ENCODE measurements around the gene PRM2. TPM values are rescaled to one million over a fixed set of nuclear protein-coding genes. Genes with fewer than 3 reads are reported as not detected.

The PRM2 gene
- total RNA-seq, 1 donor from 2014 or later, result not detected

GRCh38 chr16:11273721-11274324 lies 2.5 kb downstream of the PRM2 start:
- Mint-ChIP-seq H3K27ac (ENCODE audit: unreplicated experiment) (no peak overlapping the region), H3K4me1 (ENCODE audit: low read depth, unreplicated experiment) (peaks cover 2% of the 10 kb centered on the region), H3K9me3 (ENCODE audit: unreplicated experiment) (peaks cover 1% of the 10 kb centered on the region), H3K27me3 (ENCODE audit: unreplicated experiment) (peaks cover 4% of the 10 kb centered on the region), H3K36me3 (ENCODE audit: unreplicated experiment) (no peaks in the 10 kb centered on the region), H3K4me3 (ENCODE audit: unreplicated experiment) (no peak overlapping the region)
- TF ChIP-seq, protein P1, sequence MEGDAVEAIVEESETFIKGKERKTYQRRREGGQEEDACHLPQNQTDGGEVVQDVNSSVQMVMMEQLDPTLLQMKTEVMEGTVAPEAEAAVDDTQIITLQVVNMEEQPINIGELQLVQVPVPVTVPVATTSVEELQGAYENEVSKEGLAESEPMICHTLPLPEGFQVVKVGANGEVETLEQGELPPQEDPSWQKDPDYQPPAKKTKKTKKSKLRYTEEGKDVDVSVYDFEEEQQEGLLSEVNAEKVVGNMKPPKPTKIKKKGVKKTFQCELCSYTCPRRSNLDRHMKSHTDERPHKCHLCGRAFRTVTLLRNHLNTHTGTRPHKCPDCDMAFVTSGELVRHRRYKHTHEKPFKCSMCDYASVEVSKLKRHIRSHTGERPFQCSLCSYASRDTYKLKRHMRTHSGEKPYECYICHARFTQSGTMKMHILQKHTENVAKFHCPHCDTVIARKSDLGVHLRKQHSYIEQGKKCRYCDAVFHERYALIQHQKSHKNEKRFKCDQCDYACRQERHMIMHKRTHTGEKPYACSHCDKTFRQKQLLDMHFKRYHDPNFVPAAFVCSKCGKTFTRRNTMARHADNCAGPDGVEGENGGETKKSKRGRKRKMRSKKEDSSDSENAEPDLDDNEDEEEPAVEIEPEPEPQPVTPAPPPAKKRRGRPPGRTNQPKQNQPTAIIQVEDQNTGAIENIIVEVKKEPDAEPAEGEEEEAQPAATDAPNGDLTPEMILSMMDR (IDR thresholded peaks at IDR 0.05; ENCODE audit: partially characterized antibody, unreplicated experiment), result no peak
- no peak for DNase-seq

DNA sequence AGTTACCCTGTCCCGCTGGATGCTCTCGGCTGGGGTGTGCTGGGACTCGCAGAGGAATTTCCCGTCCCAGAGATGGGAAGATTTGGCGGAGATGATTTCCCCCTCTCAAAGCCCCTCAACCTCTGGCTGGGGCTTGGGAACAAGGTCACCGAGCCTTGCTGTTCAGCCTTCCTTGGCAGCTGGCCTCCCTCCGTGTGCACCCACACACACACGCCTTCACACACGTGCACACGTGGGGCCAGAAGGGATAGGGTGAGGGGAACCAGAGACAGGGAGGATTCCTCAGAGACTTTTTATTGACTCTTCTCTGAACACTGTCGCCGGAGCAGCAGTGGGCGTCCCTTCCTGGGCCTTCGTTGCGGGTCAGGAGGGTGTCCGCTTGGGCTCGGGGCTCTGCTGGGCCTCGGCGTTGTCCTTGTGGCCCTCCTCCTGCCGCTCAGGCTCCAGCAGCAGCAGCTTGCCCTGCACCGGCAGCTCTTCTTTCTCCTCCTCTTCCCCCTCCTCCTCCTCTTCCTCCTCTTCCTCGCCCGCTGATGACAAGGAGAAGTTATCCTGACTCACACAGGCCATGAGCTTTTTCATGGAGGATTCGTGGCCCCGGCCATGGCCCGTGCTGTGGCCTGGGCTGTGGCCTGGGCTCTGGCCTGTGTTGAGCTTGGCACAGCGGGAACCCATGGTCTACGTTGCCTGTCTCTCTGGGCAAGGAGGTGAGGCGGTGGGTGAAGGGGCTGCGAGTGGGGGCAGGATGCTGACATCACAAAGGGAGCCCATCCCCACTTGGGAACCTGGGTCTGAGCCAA lies 3.2 kb downstream of the PRM2 start, which contains the start of gene PRM3:
TSS of gene PRM3 (minus strand) at position 709 of the 800 bp plus-strand sequence. CDS start at position 675, 34 bp downstream.
- DNase-seq, result no peak
- H3K27ac Mint-ChIP-seq (ENCODE audit: unreplicated experiment), result no peak within 1 kb of the TSS
- H3K36me3 Mint-ChIP-seq (ENCODE audit: unreplicated experiment), result no peaks in the 10 kb centered on the region
- peaks cover 2% of the 10 kb centered on the region for H3K4me1 Mint-ChIP-seq (ENCODE audit: low read depth, unreplicated experiment)
- TF ChIP-seq, protein P1 (IDR thresholded peaks at IDR 0.05; ENCODE audit: partially characterized antibody, unreplicated experiment), result no peak
- peaks cover 4% of the 10 kb centered on the region for H3K27me3 Mint-ChIP-seq (ENCODE audit: unreplicated experiment)
- H3K9me3 Mint-ChIP-seq (ENCODE audit: unreplicated experiment), result peaks cover 1% of the 10 kb centered on the region
- H3K4me3 Mint-ChIP-seq (ENCODE audit: unreplicated experiment), result no peak within 1 kb of the TSS

GRCh38 chr16:11272484-11272883 lies 3.8 kb downstream of the PRM2 start:
- Mint-ChIP-seq H3K27ac (ENCODE audit: unreplicated experiment) (no peak overlapping the region), H3K4me3 (ENCODE audit: unreplicated experiment) (no peak overlapping the region), H3K9me3 (ENCODE audit: unreplicated experiment) (peaks cover 1% of the 10 kb centered on the region)

DNA sequence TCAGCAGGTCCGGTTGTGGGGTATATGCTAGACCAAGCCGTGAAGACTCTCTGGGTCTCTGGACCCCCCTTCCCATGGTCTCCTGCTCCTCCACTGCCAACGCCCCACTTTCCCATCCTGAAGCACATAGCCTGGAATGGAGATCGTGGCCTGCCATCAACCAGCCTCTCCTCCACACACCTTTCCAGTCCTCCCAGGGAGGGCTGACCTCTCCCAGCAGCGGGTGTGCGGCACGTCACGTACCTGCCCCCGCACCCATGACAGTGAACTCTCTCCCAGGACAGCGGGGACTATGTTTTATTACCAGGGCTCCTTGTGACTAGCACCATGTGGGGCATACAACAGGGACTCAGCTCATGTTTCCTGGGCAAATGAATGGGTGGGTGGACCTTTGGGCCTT lies 4.7 kb downstream of the PRM2 start:
- DNase-seq, result no peak
- no peaks in the 10 kb centered on the region for H3K36me3 Mint-ChIP-seq (ENCODE audit: unreplicated experiment)
- H3K4me3 Mint-ChIP-seq (ENCODE audit: unreplicated experiment), result no peak overlapping the region
- TF ChIP-seq, protein P1 (IDR thresholded peaks at IDR 0.05; ENCODE audit: partially characterized antibody, unreplicated experiment), result no peak
- peaks cover 2% of the 10 kb centered on the region for H3K4me1 Mint-ChIP-seq (ENCODE audit: low read depth, unreplicated experiment)
- H3K9me3 Mint-ChIP-seq (ENCODE audit: unreplicated experiment), result peaks cover 1% of the 10 kb centered on the region
- no peak overlapping the region for H3K27ac Mint-ChIP-seq (ENCODE audit: unreplicated experiment)
- peaks cover 1% of the 10 kb centered on the region for H3K27me3 Mint-ChIP-seq (ENCODE audit: unreplicated experiment)

More at GRCh38 chr16:11272484-11272883, 3.8 kb downstream of the PRM2 start:
- Mint-ChIP-seq H3K4me1 (ENCODE audit: low read depth, unreplicated experiment) (peaks cover 2% of the 10 kb centered on the region), H3K36me3 (ENCODE audit: unreplicated experiment) (no peaks in the 10 kb centered on the region), H3K27me3 (ENCODE audit: unreplicated experiment) (peaks cover 1% of the 10 kb centered on the region)
- TF ChIP-seq, protein P1 (IDR thresholded peaks at IDR 0.05; ENCODE audit: partially characterized antibody, unreplicated experiment), result no peak
- DNase-seq, result no peak

Data from glutamatergic neuron (in vitro differentiated cells).